H1 (cell line): ENCODE results near the gene FSD1. TPM values are rescaled to one million over a fixed set of nuclear protein-coding genes. Genes with fewer than 3 reads are reported as not detected.
A peak's percentile ranks its signal among the peaks of the same experiment; 100 is the strongest.

Source experiments
- CTCF ChIA-PET: fragments of 300-600 bp; sonication (Branson Sonifier 250); formaldehyde crosslinking; loops from one replicate; lab custom pipeline; 2021; ENCODE audit not compliant: partially characterized antibody; lab: Charles Lee
- POLR2A ChIA-PET: fragments of 300-600 bp; sonication (Branson Sonifier 250); formaldehyde crosslinking; loops from one replicate; lab custom pipeline; 2021; ENCODE audit warnings: inconsistent platforms; ENCODE audit not compliant: partially characterized antibody; lab: Charles Lee
- DNase-seq, 2 experiments: peaks; one replicate each; pipeline versions ENCODE4 v3.0.0 to v3.0.0-alpha.2; 2010 to 2022; ENCODE audit warnings: low spot score in 2 of 2, low read depth in 1 of 2, mixed read lengths in 1 of 2
- FAIRE-seq: peaks from 2 replicates; lab custom pipeline; 2011; peaks lifted over from hg19 to GRCh38; lab: Jason Lieb, UNC
- H2AFZ ChIP-seq: 2 replicates; pipeline ENCODE4 v1.8.1; 2012; ENCODE audit warnings: low read length, inconsistent platforms
- H2AK5ac ChIP-seq: 2 replicates; pipeline ENCODE4 v1.6.1; 2013; ENCODE audit warnings: low read depth, low read length
- H2BK120ac ChIP-seq: replicated peaks from 2 replicates; pipeline ENCODE3; 2013; ENCODE audit warnings: low read depth, low read length, inconsistent platforms
- H2BK12ac ChIP-seq: 2 replicates; pipeline ENCODE4 v1.6.1; 2013; ENCODE audit warnings: low read depth, low read length
- H2BK15ac ChIP-seq: 2 replicates; pipeline ENCODE4 v1.6.1; 2013; ENCODE audit warnings: low read length
- H2BK20ac ChIP-seq: 2 replicates; pipeline ENCODE4 v1.6.1; 2013; ENCODE audit warnings: low read length
- H2BK5ac ChIP-seq: 2 replicates; pipeline ENCODE4 v1.6.1; 2013; ENCODE audit warnings: low read depth, low read length
- H3K14ac ChIP-seq: 2 replicates; pipeline ENCODE4 v1.6.1; 2013; ENCODE audit warnings: inconsistent platforms; ENCODE audit not compliant: insufficient read length
- H3K18ac ChIP-seq: 2 replicates; pipeline ENCODE4 v1.6.1; 2013; ENCODE audit warnings: low read length; ENCODE audit errors: extremely low read depth
- H3K23ac ChIP-seq: 2 replicates; pipeline ENCODE4 v1.6.1; 2013; ENCODE audit warnings: inconsistent platforms; ENCODE audit not compliant: insufficient read length
- H3K23me2 ChIP-seq: 2 replicates; pipeline ENCODE4 v1.6.1; 2013; ENCODE audit warnings: low read depth, low read length
- H3K27ac ChIP-seq: 2 replicates; pipeline ENCODE4 v1.6.1; 2011; ENCODE audit warnings: low read depth, low read length, inconsistent platforms
- H3K27me3 ChIP-seq, 4 experiments: replicated peaks in 1 of 4; 1 replicate in 1 of 4; 2 replicates in 3 of 4; pipeline versions ENCODE4 v1.6.1 to v1.8.1; 2011 to 2013; ENCODE audit warnings: low read length in 3 of 4, mild to moderate bottlenecking in 3 of 4, inconsistent platforms in 2 of 4, mixed read lengths in 2 of 4, moderate library complexity in 1 of 4; ENCODE audit not compliant: control insufficient read depth in 3 of 4, insufficient read depth in 3 of 4; ENCODE audit errors: extremely low read depth in 1 of 4
- H3K36me3 ChIP-seq, 4 experiments: 2 replicates each; pipeline versions ENCODE4 v1.6.1 to v1.8.1; 2011 to 2013; ENCODE audit warnings: mild to moderate bottlenecking in 4 of 4, low read length in 3 of 4, moderate library complexity in 2 of 4, control low read depth in 1 of 4, inconsistent platforms in 1 of 4; ENCODE audit not compliant: insufficient read depth in 4 of 4, control insufficient read depth in 2 of 4
- H3K4ac ChIP-seq: replicated peaks from 2 replicates; pipeline ENCODE3; 2013; ENCODE audit warnings: low read length, low read depth, mixed read lengths, inconsistent platforms; ENCODE audit not compliant: insufficient read length
- H3K4me1 ChIP-seq, 4 experiments: replicated peaks in 1 of 4; 1 replicate in 1 of 4; 2 replicates in 3 of 4; pipeline versions ENCODE4 v1.6.1 to v1.8.1; 2011 to 2013; ENCODE audit warnings: low read length in 3 of 4, inconsistent platforms in 2 of 4, mixed read lengths in 1 of 4; ENCODE audit not compliant: insufficient read depth in 4 of 4, control insufficient read depth in 3 of 4
- H3K4me2 ChIP-seq, 2 experiments: 2 replicates each; pipeline versions ENCODE4 v1.6.1 to v1.8.1; 2011 to 2013; ENCODE audit warnings: low read depth in 2 of 2, low read length in 2 of 2, control low read depth in 1 of 2, inconsistent platforms in 1 of 2, mild to moderate bottlenecking in 1 of 2; ENCODE audit not compliant: insufficient read depth in 1 of 2
- H3K4me3 ChIP-seq, 4 experiments: fragments of 200-600, 300-600 bp in 1 of 4; sonication (generic), shearing (Covaris generic), sonication (Bioruptor Twin) in 1 of 4; 2 replicates each; pipeline versions ENCODE4 v1.5.1 to v1.8.1; 2011 to 2016; ENCODE audit warnings: low read length in 4 of 4, low read depth in 3 of 4, control low read depth in 2 of 4, inconsistent platforms in 2 of 4, mild to moderate bottlenecking in 2 of 4, mixed read lengths in 1 of 4, moderate library complexity in 1 of 4; ENCODE audit not compliant: insufficient read depth in 2 of 4; ENCODE audit errors: extremely low read depth in 1 of 4
- H3K56ac ChIP-seq: replicated peaks from 2 replicates; pipeline ENCODE3; 2013; ENCODE audit warnings: low read depth, mild to moderate bottlenecking, mixed read lengths, low read length, inconsistent platforms; ENCODE audit not compliant: insufficient read length
- H3K79me1 ChIP-seq: 2 replicates; pipeline ENCODE4 v1.6.1; 2013; ENCODE audit warnings: low read depth, low read length, control low read depth
- H3K79me2 ChIP-seq, 2 experiments: 2 replicates each; pipeline versions ENCODE4 v1.6.1 to v1.8.1; 2012 to 2013; ENCODE audit warnings: low read length in 2 of 2, mild to moderate bottlenecking in 2 of 2, inconsistent platforms in 1 of 2; ENCODE audit not compliant: insufficient read depth in 2 of 2, control insufficient read depth in 1 of 2
- H3K9ac ChIP-seq, 4 experiments: replicated peaks in 1 of 4; 1 replicate in 1 of 4; 2 replicates in 3 of 4; pipeline versions ENCODE4 v1.6.1 to v1.8.1; 2011 to 2013; ENCODE audit warnings: low read depth in 3 of 4, low read length in 3 of 4, control low read depth in 2 of 4, mild to moderate bottlenecking in 2 of 4, moderate library complexity in 2 of 4, inconsistent platforms in 1 of 4; ENCODE audit errors: extremely low read depth in 1 of 4
- H3K9me3 ChIP-seq, 2 experiments: 2 replicates each; pipeline versions ENCODE4 v1.6.1 to v1.8.1; 2012 to 2013; ENCODE audit warnings: mild to moderate bottlenecking in 2 of 2, moderate library complexity in 2 of 2, control low read depth in 1 of 2, inconsistent platforms in 1 of 2, low read depth in 1 of 2, low read length in 1 of 2, mixed read lengths in 1 of 2; ENCODE audit not compliant: insufficient read depth in 2 of 2
- H4K20me1 ChIP-seq, 2 experiments: replicated peaks in 1 of 2; 2 replicates each; pipeline versions ENCODE3 to v1.8.1; 2011 to 2013; ENCODE audit warnings: inconsistent platforms in 2 of 2, low read length in 2 of 2, mild to moderate bottlenecking in 1 of 2; ENCODE audit not compliant: insufficient read depth in 2 of 2, control insufficient read depth in 1 of 2
- H4K5ac ChIP-seq: 2 replicates; pipeline ENCODE4 v1.6.1; 2013; ENCODE audit warnings: low read length, low read depth, mixed read lengths, inconsistent platforms; ENCODE audit not compliant: insufficient read length
- H4K8ac ChIP-seq: 2 replicates; pipeline ENCODE4 v1.8.0; 2013; ENCODE audit warnings: mild to moderate bottlenecking, moderate library complexity, low read length, inconsistent platforms; ENCODE audit not compliant: insufficient read depth; ENCODE audit errors: extremely low read depth
- H4K91ac ChIP-seq: replicated peaks from 2 replicates; pipeline ENCODE3; 2013; ENCODE audit warnings: low read length, mixed read lengths, inconsistent platforms; ENCODE audit not compliant: insufficient read length
- HDAC2 ChIP-seq, 2 experiments: fragments of 300-600 bp in 1 of 2; sonication (generic) in 1 of 2; IDR thresholded peaks; 2 replicates each; pipeline ENCODE4 v1.6.1; 2011 to 2012; ENCODE audit warnings: low read depth in 2 of 2, low read length in 2 of 2, mild to moderate bottlenecking in 2 of 2, moderate library complexity in 2 of 2, borderline replicate concordance in 1 of 2, inconsistent platforms in 1 of 2
- KDM1A ChIP-seq: fragments of 200-600, 300-600 bp; sonication (generic); IDR thresholded peaks from 2 replicates; pipeline ENCODE4 v1.7.1; 2016; ENCODE audit warnings: mild to moderate bottlenecking, low read length, borderline replicate concordance
- TAF7 ChIP-seq: optimal IDR thresholded peaks from 2 replicates; pipeline ENCODE3; 2011; ENCODE audit warnings: low read depth, mild to moderate bottlenecking, inconsistent platforms, low read length, moderate library complexity, borderline replicate concordance
- WGBS, 2 experiments: shearing (Covaris generic) in 1 of 2; methylation state at CpG; one replicate each; pipeline versions ENCODE4 v1.1.6 to v1.1.7; 2013 to 2015; ENCODE audit warnings: low lambda C conversion rate in 2 of 2, mixed read lengths in 2 of 2, inconsistent platforms in 1 of 2, low coverage in 1 of 2, missing lambda C conversion rate in 1 of 2; ENCODE audit not compliant: insufficient replicate concordance in 2 of 2, insufficient coverage in 1 of 2, insufficient read length in 1 of 2; ENCODE audit errors: extremely low coverage in 1 of 2, missing lambda C conversion rate in 1 of 2; 5-methylcytosine and 5-hydroxymethylcytosine counted together
- polyA plus RNA-seq, 7 experiments: library from polyadenylated mRNA; depleted of rRNA in 3 of 7; stranded (reverse) in 5 of 7; unstranded in 2 of 7; fragments of >200 nt in 5 of 7; fragments of 200-250 nt in 2 of 7; gene quantifications; 1 replicate in 5 of 7; 2 replicates in 1 of 7; 4 replicates in 1 of 7; pipeline versions ENCODE4 v1.2.1 to v1.2.3, GENCODE V29; 2011 to 2013; ENCODE audit warnings: missing spikeins in 2 of 7, mixed read lengths in 2 of 7
- total RNA-seq: library from RNA; stranded (reverse); fragmentation: NEBNext Ultra II Directional; extraction: Animal tissue kit (Norgen Biotek cat#: 25700); gene quantifications from 2 replicates; pipeline ENCODE4 v1.2.1, GENCODE V29; 2021

FSD1 gene
- total and polyA plus RNA-seq, 2 of the 8 experiments (the other 6 are each of a cell fraction or from before 2014, with no cell fraction given): 58.8 to 181 TPM

DNA sequence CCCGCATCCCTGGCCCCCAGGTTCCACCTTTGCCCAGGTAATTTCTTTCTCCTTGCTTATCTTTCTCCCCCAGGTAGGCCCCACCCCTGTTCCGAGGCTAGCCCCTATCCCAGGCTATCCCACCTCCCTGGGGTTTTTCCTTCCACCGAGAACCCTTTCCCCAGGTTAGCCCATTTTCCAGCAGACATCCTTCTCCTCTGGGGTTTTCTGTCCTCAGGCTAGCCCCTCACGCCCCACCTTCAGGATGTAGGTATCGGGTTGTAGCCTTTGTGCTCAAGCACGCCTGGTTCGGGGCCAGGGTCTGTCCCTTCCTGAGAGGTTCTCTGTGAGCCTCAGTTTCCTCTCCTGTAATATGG, 837 bp downstream of the FSD1 start:
- 76% methylated on average over 6 of the region's 7 CpGs; no CpG with 5 or more reads in 1 of the 2 experiments for WGBS, 2 experiments
- no peak for FAIRE-seq
- Histone ChIP-seq H2BK12ac (no peak overlapping the region), H3K79me2 (no peaks in the 10 kb centered on the region), H4K5ac (no peak overlapping the region), H3K4me3 (peak overlapping the region in 2 of 4 experiments; percentile 54 to 58; a peak in 4 of 8 replicates), H3K36me3 (peaks cover 5 to 18% (median 12%) of the 10 kb centered on the region in 4 experiments), H3K27ac (no peak overlapping the region), H2BK15ac (no peak overlapping the region), H3K23me2 (no peaks in the 10 kb centered on the region; the same call in 1 of the 2 replicates), H3K23ac (no peak overlapping the region), H3K27me3 (no peaks in the 10 kb centered on the region), H3K9ac (no peak overlapping the region)
- POLR2A ChIA-PET: interaction anchor here (0.5 to 12.2 kb wide), 7 partner anchors 16 to 174 kb away, joined by 3 to 86 read pairs (median 3); partner anchors contain the start of gene SHD
- CTCF ChIA-PET: interaction anchor here (1.0 to 3.1 kb wide), 6 partner anchors 9 to 53 kb away, joined by 4 to 15 read pairs (median 4); no protein-coding TSS in a partner anchor
- TF ChIP-seq TAF7 (no peak), KDM1A (peak; percentile 96), HDAC2 (IDR thresholded peaks at IDR 0.05; ENCODE audit: borderline replicate concordance in 1 of 2, low read depth in 2 of 2, low read length in 2 of 2) (peak; percentile 28 to 61; a peak in 2 of 4 replicates)
- TF ChIP-seq, all 59 proteins: peak for 2
- Histone ChIP-seq H3K18ac (no peak overlapping the region), H2BK120ac (no peak overlapping the region), H2AK5ac (peak overlapping the region; percentile 97; the same call in 1 of the 2 replicates), H3K79me1 (peaks cover 3% of the 10 kb centered on the region; the same call in 1 of the 2 replicates), H3K4me1 (peaks cover 0 to 8% (median 0%) of the 10 kb centered on the region in 4 experiments; a peak in 3 of 7 replicates), H3K14ac (no peak overlapping the region), H3K4me2 (0 out of 4 replicates have a peak overlapping the region, but pooled peaks of 1 of the 2 experiments have one; percentile 41), H2AFZ (no peak overlapping the region), H4K20me1 (peaks cover 0 to 2% of the 10 kb centered on the region in 2 experiments), H2BK20ac (no peak overlapping the region), H4K91ac (no peak overlapping the region), H3K56ac (no peak overlapping the region), H3K4ac (no peak overlapping the region), H4K8ac (peak overlapping the region; percentile 80), H3K9me3 (no peaks in the 10 kb centered on the region), H2BK5ac (no peak overlapping the region)
- DNase-seq: peak in 1 of 2 experiments; percentile 70
